Neural cell (in vitro differentiated cells): ENCODE results near the gene MTHFD1L. TPM values are rescaled to one million over a fixed set of nuclear protein-coding genes. Genes with fewer than 3 reads are reported as not detected.

ENCODE experiments used
- H2AFZ ChIP-seq: fragments of 200-600, 300-800 bp; sonication (generic), shearing (Covaris generic); 2 replicates; pipeline ENCODE4 v1.6.0; 2014; ENCODE audit warnings: low read depth, mild to moderate bottlenecking, antibody characterized with exemption, low read length, moderate library complexity
- H3F3A ChIP-seq: fragments of 200-600 bp; shearing (Covaris generic); 2 replicates; pipeline ENCODE4 v1.6.1; 2016; ENCODE audit warnings: mild to moderate bottlenecking, moderate library complexity, mixed read lengths, antibody characterized with exemption, low read length; ENCODE audit not compliant: insufficient read depth, poor library complexity, severe bottlenecking
- H3K27ac ChIP-seq: fragments of 200-600, 300-800 bp; sonication (generic), shearing (Covaris generic); 2 replicates; pipeline ENCODE4 v1.5.1; 2014; ENCODE audit warnings: mild to moderate bottlenecking, low read length, moderate library complexity
- H3K27me3 ChIP-seq: fragments of 300-800, 200-600 bp; sonication (generic), shearing (Covaris generic); 2 replicates; pipeline ENCODE4 v1.6.0; 2014; ENCODE audit warnings: mild to moderate bottlenecking, low read depth, low read length, moderate library complexity; ENCODE audit not compliant: insufficient read depth
- H3K36me3 ChIP-seq: fragments of 300-800, 200-600 bp; sonication (generic), shearing (Covaris generic); 2 replicates; pipeline ENCODE4 v1.5.1; 2014; ENCODE audit warnings: mild to moderate bottlenecking, antibody characterized with exemption, low read length, moderate library complexity; ENCODE audit not compliant: insufficient read depth
- H3K4me2 ChIP-seq: fragments of 300-800, 200-600 bp; sonication (generic), shearing (Covaris generic); 2 replicates; pipeline ENCODE4 v1.6.0; 2014; ENCODE audit warnings: mild to moderate bottlenecking, low read length
- H3K4me3 ChIP-seq: fragments of 300-800, 200-600 bp; sonication (generic), shearing (Covaris generic); 2 replicates; pipeline ENCODE4 v1.5.1; 2014; ENCODE audit warnings: mild to moderate bottlenecking, low read length, moderate library complexity
- H3K79me2 ChIP-seq: fragments of 200-600 bp; shearing (Covaris generic); replicated peaks from 2 replicates; pipeline ENCODE4 v1.6.0; 2014; ENCODE audit warnings: mild to moderate bottlenecking, low read length, moderate library complexity; ENCODE audit not compliant: insufficient read depth
- H3K9ac ChIP-seq: fragments of 300-800, 200-600 bp; sonication (generic), shearing (Covaris generic); 2 replicates; pipeline ENCODE4 v1.6.1; 2016; ENCODE audit warnings: mild to moderate bottlenecking, low read length, mixed read lengths
- H3K9me2 ChIP-seq: fragments of 200-600 bp; shearing (Covaris generic); 2 replicates; pipeline ENCODE4 v1.6.1; 2016; ENCODE audit warnings: mild to moderate bottlenecking, low read length, mixed read lengths; ENCODE audit not compliant: insufficient read depth
- H3K9me3 ChIP-seq: fragments of 200-600, 300-800 bp; sonication (generic), shearing (Covaris generic); 2 replicates; pipeline ENCODE4 v1.6.1; 2016; ENCODE audit warnings: mild to moderate bottlenecking, mixed run types, low read length, moderate library complexity, mixed read lengths
- H4K20me1 ChIP-seq: fragments of 200-600 bp; shearing (Covaris generic); 2 replicates; pipeline ENCODE4 v1.6.1; 2016; ENCODE audit warnings: mild to moderate bottlenecking, mixed run types; ENCODE audit not compliant: insufficient read depth
- EZH2 ChIP-seq: fragments of 200-600, 300-800 bp; shearing (Covaris generic), sonication (generic); IDR thresholded peaks from 2 replicates; pipeline ENCODE4 v1.6.1; 2014; ENCODE audit warnings: antibody characterized with exemption, low read length, borderline replicate concordance, mild to moderate bottlenecking; ENCODE audit not compliant: insufficient read depth, poor library complexity, severe bottlenecking
- MXI1 ChIP-seq: fragments of 450-650 bp; conservative IDR thresholded peaks from 2 replicates; pipeline ENCODE4 v1.6.1; 2014; ENCODE audit warnings: antibody characterized with exemption, mild to moderate bottlenecking; ENCODE audit not compliant: poor library complexity, severe bottlenecking
- POLR2AphosphoS5 ChIP-seq: IDR thresholded peaks from 2 replicates; pipeline ENCODE4 v1.6.1; 2012
- RAD21 ChIP-seq: fragments of 450-650 bp; conservative IDR thresholded peaks from 2 replicates; pipeline ENCODE4 v1.6.1; 2014; ENCODE audit warnings: antibody characterized with exemption, mild to moderate bottlenecking, moderate library complexity
- TAF1 ChIP-seq: IDR thresholded peaks from 2 replicates; pipeline ENCODE4 v1.6.1; 2012; ENCODE audit warnings: low read depth
- polyA plus RNA-seq: library from polyadenylated mRNA; depleted of rRNA; stranded (reverse); fragments of >200 nt; gene quantifications from 2 replicates; pipeline ENCODE4 v1.2.3, GENCODE V29; 2014
- TF ChIP-seq, protein P1 (sequence below): fragments of 450-650 bp; IDR thresholded peaks from 2 replicates; pipeline ENCODE4 v1.5.1; 2014; ENCODE audit warnings: antibody characterized with exemption, mild to moderate bottlenecking, moderate library complexity; ENCODE audit not compliant: poor library complexity, severe bottlenecking
- TF ChIP-seq, protein P2 (sequence below): IDR thresholded peaks from 2 replicates; pipeline ENCODE4 v1.6.1; 2012; ENCODE audit warnings: borderline replicate concordance

MTHFD1L gene
- polyA plus RNA-seq, 1 donor from 2014 or later: 6.3 TPM

DNA sequence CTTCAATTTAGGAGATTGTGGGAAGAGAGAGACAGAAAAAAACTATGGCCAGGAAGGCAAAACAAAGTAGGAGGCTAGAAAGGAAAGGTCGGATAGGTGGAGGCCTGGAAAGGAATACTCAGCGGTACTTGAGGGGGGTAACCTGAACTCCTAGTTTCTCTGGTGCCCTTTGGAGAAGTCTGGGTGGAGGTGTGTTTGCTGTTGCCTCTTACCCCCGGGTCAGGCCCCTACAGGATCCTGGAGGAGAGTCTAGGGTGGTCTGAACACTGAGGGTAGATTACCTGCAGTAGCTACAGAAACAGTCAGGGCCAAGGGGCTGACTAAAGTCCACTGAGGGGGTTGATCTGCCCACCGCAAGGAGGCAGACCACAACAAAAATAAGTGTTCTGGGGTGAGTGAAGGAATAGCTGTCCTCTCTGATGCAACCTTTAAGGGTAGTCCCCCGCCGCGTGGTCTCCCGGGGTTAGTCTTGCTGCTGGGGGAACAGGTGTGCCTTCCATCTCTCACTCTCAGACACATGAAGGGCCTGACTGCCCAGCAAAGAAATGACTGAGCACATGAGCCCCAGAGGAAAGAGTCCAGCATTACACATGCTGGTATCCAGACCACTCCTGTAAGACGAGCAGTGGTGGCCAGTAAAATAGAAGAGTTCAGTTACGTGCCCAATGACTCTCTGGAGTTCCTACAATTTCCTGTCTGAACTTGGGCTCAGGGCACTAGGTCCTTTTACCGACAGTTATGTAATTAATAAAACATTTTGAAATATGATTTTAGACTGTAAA lies 59.5 kb downstream of the MTHFD1L start:
- Histone ChIP-seq H4K20me1 (no peaks in the 10 kb centered on the region), H3K9ac (no peak overlapping the region), H3K4me2 (no peak overlapping the region), H3K36me3 (no peaks in the 10 kb centered on the region), H3K4me3 (no peak overlapping the region), H3K27me3 (no peaks in the 10 kb centered on the region), H3K79me2 (no peaks in the 10 kb centered on the region), H3K27ac (no peak overlapping the region), H3K9me2 (no peaks in the 10 kb centered on the region), H3F3A (no peaks in the 10 kb centered on the region), H2AFZ (no peak overlapping the region), H3K9me3 (no peaks in the 10 kb centered on the region)
- TF ChIP-seq RAD21: no peak
- TF ChIP-seq EZH2: no peak
- TF ChIP-seq POLR2AphosphoS5: no peak
- TF ChIP-seq MXI1: no peak
- TF ChIP-seq, protein P1, sequence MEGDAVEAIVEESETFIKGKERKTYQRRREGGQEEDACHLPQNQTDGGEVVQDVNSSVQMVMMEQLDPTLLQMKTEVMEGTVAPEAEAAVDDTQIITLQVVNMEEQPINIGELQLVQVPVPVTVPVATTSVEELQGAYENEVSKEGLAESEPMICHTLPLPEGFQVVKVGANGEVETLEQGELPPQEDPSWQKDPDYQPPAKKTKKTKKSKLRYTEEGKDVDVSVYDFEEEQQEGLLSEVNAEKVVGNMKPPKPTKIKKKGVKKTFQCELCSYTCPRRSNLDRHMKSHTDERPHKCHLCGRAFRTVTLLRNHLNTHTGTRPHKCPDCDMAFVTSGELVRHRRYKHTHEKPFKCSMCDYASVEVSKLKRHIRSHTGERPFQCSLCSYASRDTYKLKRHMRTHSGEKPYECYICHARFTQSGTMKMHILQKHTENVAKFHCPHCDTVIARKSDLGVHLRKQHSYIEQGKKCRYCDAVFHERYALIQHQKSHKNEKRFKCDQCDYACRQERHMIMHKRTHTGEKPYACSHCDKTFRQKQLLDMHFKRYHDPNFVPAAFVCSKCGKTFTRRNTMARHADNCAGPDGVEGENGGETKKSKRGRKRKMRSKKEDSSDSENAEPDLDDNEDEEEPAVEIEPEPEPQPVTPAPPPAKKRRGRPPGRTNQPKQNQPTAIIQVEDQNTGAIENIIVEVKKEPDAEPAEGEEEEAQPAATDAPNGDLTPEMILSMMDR: no peak

DNA sequence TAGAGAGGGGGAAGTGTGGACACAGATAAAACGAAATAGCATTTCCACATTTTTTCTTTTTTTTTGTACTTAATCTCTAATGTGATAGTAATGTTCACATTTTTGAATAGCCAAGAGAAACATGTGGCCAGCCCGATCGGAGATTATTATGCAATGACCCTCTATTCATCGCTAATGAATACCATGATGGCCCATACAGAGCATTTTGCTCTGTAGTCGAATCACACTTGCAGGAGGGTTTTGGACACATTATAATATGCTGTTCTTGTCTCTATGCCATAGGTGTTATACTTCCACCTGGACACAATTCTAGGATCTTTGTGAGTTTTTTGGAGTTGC lies 60.1 kb downstream of the MTHFD1L start:
- Histone ChIP-seq H3K36me3 (no peaks in the 10 kb centered on the region), H3F3A (no peaks in the 10 kb centered on the region)
- TF ChIP-seq POLR2AphosphoS5 (no peak), TAF1 (no peak), EZH2 (no peak)
- TF ChIP-seq, protein P1: no peak
- TF ChIP-seq, protein P2, sequence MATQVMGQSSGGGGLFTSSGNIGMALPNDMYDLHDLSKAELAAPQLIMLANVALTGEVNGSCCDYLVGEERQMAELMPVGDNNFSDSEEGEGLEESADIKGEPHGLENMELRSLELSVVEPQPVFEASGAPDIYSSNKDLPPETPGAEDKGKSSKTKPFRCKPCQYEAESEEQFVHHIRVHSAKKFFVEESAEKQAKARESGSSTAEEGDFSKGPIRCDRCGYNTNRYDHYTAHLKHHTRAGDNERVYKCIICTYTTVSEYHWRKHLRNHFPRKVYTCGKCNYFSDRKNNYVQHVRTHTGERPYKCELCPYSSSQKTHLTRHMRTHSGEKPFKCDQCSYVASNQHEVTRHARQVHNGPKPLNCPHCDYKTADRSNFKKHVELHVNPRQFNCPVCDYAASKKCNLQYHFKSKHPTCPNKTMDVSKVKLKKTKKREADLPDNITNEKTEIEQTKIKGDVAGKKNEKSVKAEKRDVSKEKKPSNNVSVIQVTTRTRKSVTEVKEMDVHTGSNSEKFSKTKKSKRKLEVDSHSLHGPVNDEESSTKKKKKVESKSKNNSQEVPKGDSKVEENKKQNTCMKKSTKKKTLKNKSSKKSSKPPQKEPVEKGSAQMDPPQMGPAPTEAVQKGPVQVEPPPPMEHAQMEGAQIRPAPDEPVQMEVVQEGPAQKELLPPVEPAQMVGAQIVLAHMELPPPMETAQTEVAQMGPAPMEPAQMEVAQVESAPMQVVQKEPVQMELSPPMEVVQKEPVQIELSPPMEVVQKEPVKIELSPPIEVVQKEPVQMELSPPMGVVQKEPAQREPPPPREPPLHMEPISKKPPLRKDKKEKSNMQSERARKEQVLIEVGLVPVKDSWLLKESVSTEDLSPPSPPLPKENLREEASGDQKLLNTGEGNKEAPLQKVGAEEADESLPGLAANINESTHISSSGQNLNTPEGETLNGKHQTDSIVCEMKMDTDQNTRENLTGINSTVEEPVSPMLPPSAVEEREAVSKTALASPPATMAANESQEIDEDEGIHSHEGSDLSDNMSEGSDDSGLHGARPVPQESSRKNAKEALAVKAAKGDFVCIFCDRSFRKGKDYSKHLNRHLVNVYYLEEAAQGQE: no peak

More for the DNA sequence above, 60.1 kb downstream of the MTHFD1L start:
- Histone ChIP-seq H3K9ac (no peak overlapping the region), H3K79me2 (no peaks in the 10 kb centered on the region), H3K4me2 (no peak overlapping the region), H3K9me2 (no peaks in the 10 kb centered on the region), H3K9me3 (no peaks in the 10 kb centered on the region), H3K27ac (no peak overlapping the region), H4K20me1 (no peaks in the 10 kb centered on the region), H2AFZ (no peak overlapping the region), H3K27me3 (no peaks in the 10 kb centered on the region), H3K4me3 (no peak overlapping the region)
